ENCODE data around the gene SEC24A.
"Not testable (repeated sequence)": the region's sequence is repeated elsewhere in the genome, so short reads cannot be mapped to it uniquely, and the experiment has no call there.

SEC24A gene

GRCh38 chr5:134758504-134759341 lies 110.1 kb downstream of the SEC24A start, which contains the start of gene DDX46:
TSS of gene DDX46 (plus strand) at chr5:134758779. CDS start at chr5:134758939, 160 bp downstream.
- Histone ChIP-seq H3K9me3 (ENCODE audit: control insufficient read depth, low read depth, low read length) (no peaks in the 10 kb centered on the region), H3K27me3 (ENCODE audit: control insufficient read depth, insufficient read depth, low read length) (peaks cover 10% of the 10 kb centered on the region), H3K9ac (ENCODE audit: low read length) (peak within 1 kb of the TSS; percentile 91), H3K27ac (ENCODE audit: low read length) (peak within 1 kb of the TSS; percentile 69), H3K4me3 (ENCODE audit: low read length) (peak within 1 kb of the TSS; percentile 91), H3K36me3 (ENCODE audit: control insufficient read depth, low read depth, low read length) (peaks cover 2% of the 10 kb centered on the region), H3K4me1 (ENCODE audit: control insufficient read depth, low read depth, low read length) (peaks cover 12% of the 10 kb centered on the region)

GRCh38 chr5:134767528-134768291 lies 119.1 kb downstream of the SEC24A start:
- not testable (repeated sequence) for H3K27me3 ChIP-seq (ENCODE audit: control insufficient read depth, insufficient read depth, low read length); H3K4me1 ChIP-seq (ENCODE audit: control insufficient read depth, low read depth, low read length); H3K9me3 ChIP-seq (ENCODE audit: control insufficient read depth, low read depth, low read length); H3K9ac ChIP-seq (ENCODE audit: low read length); H3K4me3 ChIP-seq (ENCODE audit: low read length); H3K27ac ChIP-seq (ENCODE audit: low read length)
- H3K36me3 ChIP-seq (ENCODE audit: control insufficient read depth, low read depth, low read length) = peaks cover 80% of the 10 kb centered on the region

GRCh38 chr5:134769206-134769605 lies 120.6 kb downstream of the SEC24A start:
- no peak overlapping the region for H3K4me3 ChIP-seq (ENCODE audit: low read length)

GRCh38 chr5:134772461-134773125 lies 124.0 kb downstream of the SEC24A start:
- Histone ChIP-seq H3K27ac (ENCODE audit: low read length) (no peak overlapping the region), H3K9ac (ENCODE audit: low read length) (no peak overlapping the region), H3K27me3 (ENCODE audit: control insufficient read depth, insufficient read depth, low read length) (no peaks in the 10 kb centered on the region), H3K4me1 (ENCODE audit: control insufficient read depth, low read depth, low read length) (no peaks in the 10 kb centered on the region), H3K9me3 (ENCODE audit: control insufficient read depth, low read depth, low read length) (no peaks in the 10 kb centered on the region), H3K36me3 (ENCODE audit: control insufficient read depth, low read depth, low read length) (peaks cover 83% of the 10 kb centered on the region), H3K4me3 (ENCODE audit: low read length) (no peak overlapping the region)

More at GRCh38 chr5:134769206-134769605, 120.6 kb downstream of the SEC24A start:
- Histone ChIP-seq H3K36me3 (ENCODE audit: control insufficient read depth, low read depth, low read length) (peaks cover 88% of the 10 kb centered on the region), H3K27me3 (ENCODE audit: control insufficient read depth, insufficient read depth, low read length) (no peaks in the 10 kb centered on the region), H3K9me3 (ENCODE audit: control insufficient read depth, low read depth, low read length) (no peaks in the 10 kb centered on the region), H3K27ac (ENCODE audit: low read length) (no peak overlapping the region), H3K4me1 (ENCODE audit: control insufficient read depth, low read depth, low read length) (no peaks in the 10 kb centered on the region), H3K9ac (ENCODE audit: low read length) (no peak overlapping the region)

GRCh38 chr5:134777366-134777765 lies 128.8 kb downstream of the SEC24A start:
- Histone ChIP-seq H3K27me3 (ENCODE audit: control insufficient read depth, insufficient read depth, low read length) (no peaks in the 10 kb centered on the region), H3K9ac (ENCODE audit: low read length) (no peak overlapping the region), H3K4me1 (ENCODE audit: control insufficient read depth, low read depth, low read length) (no peaks in the 10 kb centered on the region), H3K36me3 (ENCODE audit: control insufficient read depth, low read depth, low read length) (peaks cover 79% of the 10 kb centered on the region), H3K9me3 (ENCODE audit: control insufficient read depth, low read depth, low read length) (no peaks in the 10 kb centered on the region), H3K4me3 (ENCODE audit: low read length) (no peak overlapping the region), H3K27ac (ENCODE audit: low read length) (no peak overlapping the region)

All from iPS-18a (cell line).